Colon (tissue), 2 donors: ENCODE measurements around the gene MAN1C1.
"Not testable (repeated sequence)": the region's sequence is repeated elsewhere in the genome, so short reads cannot be mapped to it uniquely, and the experiment has no call there.

Experiments
- FAIRE-seq: peaks from 2 replicates; lab custom pipeline; 2012; peaks lifted over from hg19 to GRCh38; lab: Jason Lieb, UNC
- donor health status: control.
- donor health status: control.

Gene MAN1C1

DNA sequence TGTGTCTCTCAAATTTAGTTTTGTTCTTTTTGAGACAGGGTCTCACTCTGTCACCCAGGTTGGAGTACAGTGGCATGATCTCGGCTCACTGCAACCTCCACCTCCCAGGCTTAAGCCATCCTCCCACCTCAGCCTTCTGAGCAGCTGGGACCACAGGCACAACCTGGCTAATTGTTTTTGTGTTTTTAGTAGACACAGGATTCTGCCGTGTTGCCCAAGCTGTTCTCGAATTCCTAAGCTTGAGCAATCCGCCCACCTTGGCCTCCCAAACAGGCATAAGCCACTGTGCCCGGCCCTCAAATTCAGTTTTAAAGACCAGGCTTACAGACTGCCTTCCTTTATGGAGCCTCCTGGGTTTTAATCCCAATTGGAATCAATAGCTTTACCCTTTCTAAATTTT lies 99.7 kb downstream of the MAN1C1 start:
- no peak for FAIRE-seq

DNA sequence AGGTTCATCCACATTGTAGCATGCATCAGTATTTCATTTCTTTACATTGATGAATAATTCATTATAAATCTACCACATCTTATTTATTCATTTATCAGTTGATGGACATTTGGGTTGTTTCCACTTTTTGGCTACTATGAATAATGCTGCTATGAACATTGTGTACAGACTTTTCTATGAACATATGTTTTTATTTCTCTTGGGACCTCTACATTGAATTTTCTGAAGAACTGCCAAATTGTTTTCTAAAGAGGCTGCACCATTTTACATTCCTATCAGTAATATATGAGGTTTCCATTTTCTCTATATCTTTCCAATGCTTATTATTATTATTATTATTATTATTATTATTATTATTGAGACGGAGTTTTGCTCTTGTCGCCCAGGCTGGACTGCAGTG lies 102.1 kb downstream of the MAN1C1 start:
- no peak for FAIRE-seq

DNA sequence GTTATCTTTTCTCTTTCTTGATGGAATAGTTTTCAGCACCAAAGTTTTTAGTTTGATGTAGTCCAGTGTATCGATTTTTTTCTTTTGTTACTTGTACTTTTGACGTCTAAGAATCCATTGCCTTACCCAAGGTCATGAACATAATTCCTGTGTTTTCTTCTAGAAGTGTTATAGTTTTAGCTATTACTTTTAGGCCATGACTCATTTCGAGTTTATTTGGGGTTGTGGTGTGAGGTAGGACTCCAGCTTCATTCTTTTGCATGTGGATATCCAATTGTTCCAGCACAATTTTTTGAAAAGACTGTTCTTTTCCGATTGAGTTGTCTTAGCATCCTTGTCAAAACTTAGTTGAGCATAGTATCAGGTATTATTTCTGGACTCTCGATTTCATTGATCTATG lies 104.0 kb downstream of the MAN1C1 start:
- FAIRE-seq, result no peak

DNA sequence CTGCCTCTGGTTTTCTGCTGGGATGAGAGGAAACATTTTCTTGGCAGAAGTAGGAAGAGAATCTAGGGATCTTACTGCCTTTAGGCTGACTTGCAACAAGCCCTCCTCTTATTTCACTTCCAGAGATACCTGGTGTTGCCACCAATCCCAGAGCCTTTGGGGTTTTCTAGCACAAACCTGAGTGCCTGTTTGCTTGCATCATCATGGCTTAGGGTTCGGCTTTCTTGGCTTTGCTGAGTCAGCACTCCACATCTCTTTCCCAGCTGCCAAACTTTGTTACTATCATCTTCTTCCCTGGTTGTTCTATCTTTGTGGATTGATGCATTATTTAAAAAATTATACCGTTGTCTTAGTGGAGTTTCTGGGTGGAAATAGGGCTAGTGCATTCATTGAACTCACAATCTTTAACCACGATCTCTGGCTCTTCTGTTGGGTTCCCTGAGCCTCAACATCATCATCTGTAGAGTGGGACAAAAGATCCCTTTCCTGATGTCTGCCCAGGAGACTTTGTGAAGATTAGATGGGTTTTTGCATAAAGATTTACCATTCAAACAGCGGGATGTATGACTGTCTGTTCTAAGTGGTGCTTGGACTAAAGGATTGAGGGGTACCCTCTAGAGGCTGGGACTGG lies 106.8 kb downstream of the MAN1C1 start:
- FAIRE-seq, result no peak

DNA sequence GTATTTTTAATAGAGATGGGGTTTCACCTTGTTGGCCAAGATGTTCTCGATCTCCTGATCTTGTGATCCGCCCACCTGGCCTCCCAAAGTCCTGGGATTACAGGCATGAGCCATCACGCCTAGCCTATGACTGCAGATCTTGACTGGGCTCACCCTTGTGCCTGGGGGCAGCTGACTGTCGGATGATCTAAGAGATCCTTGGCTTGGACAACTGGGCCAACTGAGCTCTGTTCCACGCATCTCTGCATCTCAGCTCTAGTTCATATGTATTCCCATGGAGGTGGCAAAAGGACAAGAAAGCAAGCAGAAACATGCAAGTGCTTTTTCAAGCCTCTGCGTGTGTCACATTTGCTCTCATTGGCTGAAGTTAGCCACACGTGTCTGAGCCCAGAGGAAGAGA lies 107.6 kb downstream of the MAN1C1 start:
- FAIRE-seq, result no peak

DNA sequence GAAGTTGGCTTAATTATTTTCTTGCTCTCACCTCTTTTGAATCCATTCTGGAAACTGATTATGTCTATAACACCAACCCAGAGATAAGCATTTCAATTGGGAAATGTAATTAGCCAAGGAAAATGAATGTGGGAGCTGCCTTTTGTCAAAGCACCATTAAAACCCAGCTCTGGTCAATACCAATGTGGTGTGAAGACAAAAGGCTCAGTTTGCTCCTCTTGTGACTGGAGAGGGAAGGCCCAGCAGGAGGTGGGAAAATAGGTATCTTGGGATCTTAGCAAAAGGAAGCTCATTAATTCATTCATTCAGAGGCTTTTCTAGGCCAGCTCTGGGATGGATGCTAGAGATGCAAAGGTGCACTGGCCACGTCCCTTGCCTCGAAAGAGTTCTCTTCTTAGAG lies 108.4 kb downstream of the MAN1C1 start:
- FAIRE-seq, result no peak

DNA sequence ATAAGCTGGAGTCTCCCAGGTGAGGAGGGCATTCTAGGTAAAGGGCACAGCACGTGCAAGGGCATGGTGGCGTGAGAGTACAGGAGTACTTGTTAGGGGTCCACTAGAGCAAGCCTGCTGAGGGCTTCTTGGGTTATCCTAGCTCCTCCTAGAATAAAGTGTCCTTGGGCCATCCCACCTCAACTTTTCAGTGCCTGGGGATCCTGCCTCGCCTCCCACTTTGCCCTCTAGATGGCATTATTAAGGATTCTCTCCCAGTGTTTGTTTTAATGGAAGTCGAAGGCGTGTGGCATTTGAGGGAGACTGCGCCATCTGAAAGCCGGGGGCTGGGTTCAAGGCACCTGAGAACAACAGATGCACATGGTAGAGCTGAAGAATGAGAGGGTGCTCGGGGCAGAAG lies 108.9 kb downstream of the MAN1C1 start:
- FAIRE-seq, result no peak

DNA sequence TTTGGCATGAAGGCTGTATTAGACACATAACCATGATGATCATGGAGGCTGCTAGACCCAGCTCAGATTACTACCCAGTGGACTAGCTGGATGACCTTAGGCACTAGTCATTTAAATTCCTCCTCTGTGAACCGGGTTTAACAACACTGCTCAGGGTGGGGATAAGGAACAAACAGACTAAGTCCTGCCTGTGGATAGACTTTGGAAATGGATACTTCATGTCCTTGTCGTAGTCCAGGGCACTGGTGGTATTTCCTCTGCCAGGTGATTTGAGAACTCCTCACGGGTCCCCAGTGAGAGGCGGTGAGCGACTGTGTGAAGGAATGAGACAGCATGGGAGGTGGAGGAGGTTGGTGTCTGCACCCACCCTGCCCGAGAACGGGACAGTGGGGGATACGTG lies 110.5 kb downstream of the MAN1C1 start:
- no peak for FAIRE-seq

DNA sequence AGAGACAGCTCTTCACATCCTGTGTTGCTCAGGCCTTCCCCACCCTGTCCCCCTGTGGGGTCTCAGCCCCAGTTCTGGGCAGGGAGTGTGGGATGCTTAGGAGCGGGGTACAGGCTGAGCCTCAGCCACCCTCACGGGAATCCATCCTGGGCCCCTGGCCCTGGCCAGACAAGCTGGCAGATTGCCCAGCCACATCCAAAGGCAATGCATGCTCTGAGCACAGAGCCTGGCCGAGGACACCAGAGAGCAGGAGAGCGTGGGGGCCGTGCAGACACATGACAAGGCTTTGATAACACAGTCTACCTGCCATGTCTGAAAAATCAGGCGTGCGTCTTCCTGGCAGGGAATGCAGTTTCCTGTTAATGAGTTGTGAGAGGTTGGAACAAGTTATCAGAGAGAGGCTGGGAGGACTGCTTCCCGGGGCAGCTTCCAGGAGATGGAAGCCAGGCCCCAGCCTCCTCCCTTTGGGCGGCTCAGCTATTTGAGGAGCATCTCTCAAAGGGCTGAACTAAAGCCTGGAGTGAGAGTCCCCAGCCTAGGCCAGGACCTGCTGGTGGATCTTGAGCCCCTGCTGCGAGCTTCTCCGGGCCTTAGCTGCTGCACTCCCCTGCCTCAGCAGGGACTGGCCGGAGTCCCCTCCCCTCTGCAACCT lies 111.2 kb downstream of the MAN1C1 start:
- no peak for FAIRE-seq

DNA sequence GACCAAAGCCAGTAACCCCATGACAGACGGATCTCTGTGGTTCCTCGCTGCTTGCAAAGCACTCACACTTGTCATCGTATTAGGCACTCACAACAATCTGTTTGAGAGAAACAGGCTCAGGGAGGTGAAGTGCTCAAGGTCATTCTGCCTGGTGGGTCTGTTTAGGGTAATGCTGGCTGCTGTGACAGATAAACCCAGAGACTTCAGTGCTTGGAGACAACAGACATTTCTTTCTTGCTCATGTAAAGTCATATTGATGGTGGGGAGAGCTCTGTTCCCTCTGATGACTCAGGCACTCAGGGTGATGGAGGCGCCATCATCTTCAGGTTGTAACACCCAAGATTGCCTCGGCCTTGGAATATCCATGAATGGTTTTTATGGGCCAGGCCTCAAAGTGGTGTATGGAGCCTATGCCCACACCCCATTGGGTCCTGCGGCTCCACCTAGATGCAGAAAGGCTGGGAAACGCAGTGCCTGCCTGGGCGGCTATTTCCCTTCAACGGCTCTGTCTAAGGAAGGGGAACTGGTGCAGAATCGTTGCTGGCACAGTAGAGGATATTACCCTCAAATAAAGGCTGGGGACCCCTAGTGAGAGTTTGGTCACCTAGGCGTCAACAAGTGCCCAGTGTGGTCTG lies 111.8 kb downstream of the MAN1C1 start:
- FAIRE-seq, result no peak

DNA sequence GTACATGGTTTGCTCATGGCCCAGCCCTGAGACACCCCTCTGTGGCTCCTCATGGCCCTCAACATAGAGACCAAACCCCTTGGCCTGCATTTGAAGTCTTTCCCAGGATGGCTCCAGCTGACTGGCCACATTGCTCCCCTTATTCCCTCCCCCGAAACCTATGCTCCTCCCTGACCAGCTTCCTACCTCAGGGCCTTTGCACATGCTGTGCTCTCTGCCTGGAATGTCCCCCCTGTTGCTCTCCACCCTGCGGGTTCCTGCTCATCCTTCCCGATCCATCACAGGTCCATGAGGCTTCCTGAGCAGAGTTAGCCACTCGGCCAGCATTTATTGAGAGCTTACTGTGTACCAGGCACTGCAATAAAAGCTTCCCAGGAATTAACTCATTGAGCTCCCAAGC lies 112.5 kb downstream of the MAN1C1 start:
- no peak for FAIRE-seq

DNA sequence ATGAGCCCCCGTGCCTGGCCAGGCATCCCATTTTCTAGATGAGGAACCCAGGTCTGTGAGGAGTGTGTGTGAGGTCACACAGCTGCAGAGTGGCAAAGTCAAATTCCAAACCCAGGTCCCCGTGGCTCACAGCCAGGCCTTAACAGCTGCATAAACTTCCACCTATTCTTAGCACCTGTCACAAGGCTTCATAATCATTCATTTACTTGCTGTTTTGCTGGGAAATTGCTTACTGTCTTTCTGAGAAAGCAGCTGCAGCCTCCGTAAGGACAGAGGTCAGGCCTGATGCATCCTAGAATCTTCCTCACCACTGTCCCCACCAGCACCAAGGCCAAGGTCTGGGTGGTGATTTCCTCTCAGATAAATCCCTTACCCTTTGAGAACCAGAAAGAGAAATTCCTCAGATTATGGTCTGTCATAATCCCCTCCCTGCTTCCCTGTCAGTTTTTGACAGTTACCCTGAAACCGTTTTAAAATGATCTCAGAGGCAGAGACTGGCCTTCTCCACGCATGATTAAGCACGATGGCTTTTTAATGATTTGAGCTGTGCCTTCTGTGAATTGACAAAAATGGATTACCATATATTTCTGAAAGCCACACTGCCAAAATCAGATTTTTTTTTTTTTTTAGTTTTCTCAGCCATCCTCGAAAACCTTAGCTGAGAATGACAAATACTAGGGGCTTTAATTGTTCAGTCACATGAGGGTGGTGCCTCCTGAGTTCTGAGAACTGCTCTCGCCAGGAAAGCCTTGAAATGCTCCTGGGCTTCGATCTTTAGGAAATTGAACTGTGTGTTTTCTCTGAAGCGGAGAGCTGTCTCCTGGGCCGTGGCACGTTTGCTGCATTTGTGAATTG lies 113.4 kb downstream of the MAN1C1 start:
- no peak for FAIRE-seq

DNA sequence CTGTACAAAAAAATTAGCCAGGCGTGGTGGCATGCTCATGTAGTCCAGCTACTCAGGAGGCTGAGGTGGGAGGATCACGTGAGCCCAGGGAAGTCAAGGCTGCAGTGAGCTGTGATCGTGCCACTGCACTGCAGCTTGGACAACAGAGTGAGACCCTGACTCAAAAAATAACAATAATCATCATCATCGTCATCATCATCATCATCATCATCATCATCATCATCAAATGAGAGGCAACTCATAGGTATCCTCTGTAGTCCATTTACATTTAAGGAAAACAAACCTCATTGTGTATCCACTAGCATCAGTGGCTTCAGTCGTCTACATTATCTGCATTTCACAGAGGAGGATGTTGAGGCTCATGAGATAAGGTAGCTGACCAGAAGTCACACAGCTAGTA lies 114.6 kb downstream of the MAN1C1 start:
- FAIRE-seq, result no peak

DNA sequence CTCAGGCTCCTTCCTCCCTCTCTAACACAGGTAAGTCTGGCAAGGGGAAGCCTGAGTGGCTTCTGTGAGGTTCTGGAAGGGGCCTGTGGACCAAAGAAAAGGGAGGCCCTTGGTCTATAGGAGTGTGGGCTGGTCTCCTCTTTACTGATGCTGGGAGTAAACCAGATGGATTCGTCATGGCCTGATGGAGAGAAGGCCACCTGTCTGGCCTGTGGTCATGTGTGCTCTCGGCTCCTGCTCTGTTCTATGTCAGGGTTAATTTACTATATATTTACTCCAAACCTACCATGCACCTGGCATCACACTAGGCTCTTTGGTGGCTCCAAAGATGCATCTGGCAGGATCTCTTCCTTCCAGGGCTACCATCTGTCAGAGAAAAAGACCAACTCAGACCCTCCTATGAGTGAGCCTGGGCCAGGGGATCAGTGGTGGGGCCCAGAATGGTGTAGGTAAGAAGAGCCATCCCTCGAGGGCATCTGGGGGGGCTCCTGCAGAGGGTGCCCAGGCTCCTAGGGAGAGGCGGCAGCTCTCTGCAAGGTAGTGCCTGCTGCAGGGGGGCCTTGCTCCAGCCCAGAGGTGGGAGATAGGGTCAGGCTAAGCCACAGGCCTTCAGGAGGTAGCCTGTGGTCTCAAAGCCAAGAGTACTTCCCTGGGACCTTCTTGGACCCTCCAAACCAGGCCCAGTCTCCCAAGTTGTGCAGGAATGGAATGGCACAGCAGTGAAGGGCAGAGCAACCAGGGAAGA lies 115.2 kb downstream of the MAN1C1 start:
- FAIRE-seq, result no peak

DNA sequence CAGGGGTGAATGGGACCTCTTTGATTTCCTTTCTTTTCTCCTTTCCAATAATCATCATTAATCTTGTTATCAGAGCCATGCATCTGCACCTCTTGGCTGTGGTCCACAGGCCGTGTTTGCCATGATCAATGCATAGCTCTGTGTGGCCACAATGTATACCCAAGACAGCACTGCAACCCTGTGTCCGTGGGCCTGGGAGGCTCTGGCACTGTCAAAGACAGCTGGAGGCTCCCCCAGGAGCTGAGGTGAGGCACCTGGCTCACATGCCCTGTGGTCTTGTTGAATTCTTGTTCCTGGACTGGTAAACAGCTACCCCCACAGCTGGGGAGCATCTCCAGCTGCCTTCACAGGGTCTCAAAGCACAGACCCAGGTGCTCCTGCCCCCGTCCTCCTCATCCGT lies 116.2 kb downstream of the MAN1C1 start:
- FAIRE-seq, result no peak

DNA sequence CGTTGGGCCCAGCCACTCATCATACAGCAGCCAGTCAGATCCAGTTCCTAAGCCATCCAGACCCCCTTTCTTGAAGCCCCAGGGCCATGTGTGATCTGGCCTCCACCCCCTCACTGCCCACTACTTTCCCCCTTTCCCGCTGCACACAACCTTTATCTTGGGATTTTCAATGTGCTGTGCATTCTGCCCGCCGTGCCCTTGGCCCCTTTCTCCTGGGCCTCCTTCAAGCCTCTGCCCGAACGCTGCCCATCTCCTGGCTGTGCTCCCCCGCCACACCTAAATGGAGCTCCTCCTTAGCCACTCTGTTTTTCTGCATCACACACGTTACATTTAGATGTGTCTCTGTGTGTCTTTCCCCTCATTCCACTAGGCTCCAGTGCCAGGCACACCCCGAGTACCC lies 116.7 kb downstream of the MAN1C1 start:
- no peak for FAIRE-seq

DNA sequence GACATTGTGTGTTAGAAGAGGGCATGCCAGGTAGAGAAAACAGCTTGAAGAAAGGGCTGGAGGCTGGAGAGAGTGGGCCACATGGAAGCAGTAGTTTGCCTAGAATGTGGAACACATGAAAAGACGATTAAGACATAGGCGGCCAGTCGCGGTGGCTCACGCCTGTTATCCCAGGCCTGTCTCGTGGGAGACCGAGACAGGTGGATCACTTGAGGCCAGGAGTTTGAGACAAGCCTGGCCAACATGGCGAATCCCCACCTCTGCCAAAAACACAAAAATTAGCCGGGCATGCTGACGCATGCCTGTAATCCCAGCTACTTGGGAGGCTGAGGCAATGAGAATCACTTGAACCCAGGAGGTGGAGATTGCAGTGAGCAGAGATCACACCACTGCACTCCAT lies 118.4 kb downstream of the MAN1C1 start:
- FAIRE-seq, result not testable (repeated sequence)

DNA sequence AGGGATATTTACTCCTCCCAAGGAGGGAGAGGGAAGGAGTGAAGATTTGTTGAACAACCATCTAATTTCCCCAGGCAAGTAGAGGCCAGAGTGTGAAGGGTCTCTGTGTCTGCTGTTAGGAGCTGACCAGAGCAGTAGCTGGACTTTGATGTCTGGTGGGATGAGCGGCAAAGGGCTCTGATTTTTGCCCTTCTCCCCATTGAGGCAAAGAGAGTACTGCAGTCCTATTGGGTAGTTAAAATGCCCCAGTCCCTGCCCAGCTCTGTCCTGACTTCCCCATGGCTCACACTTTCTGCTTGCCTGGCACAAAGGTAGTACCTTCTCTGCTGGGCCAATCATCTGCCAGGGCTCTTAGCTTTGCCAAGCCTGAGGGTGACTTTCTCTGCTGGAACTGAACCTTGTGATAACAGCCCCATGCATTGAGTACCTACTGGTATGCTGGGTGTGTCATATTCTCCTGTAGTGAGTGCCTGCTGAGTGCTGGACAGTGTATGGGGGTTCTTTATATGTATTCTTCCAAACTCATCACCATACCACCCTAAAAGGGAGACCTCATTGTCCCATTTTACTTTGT lies 119.5 kb downstream of the MAN1C1 start:
- FAIRE-seq, result no peak

DNA sequence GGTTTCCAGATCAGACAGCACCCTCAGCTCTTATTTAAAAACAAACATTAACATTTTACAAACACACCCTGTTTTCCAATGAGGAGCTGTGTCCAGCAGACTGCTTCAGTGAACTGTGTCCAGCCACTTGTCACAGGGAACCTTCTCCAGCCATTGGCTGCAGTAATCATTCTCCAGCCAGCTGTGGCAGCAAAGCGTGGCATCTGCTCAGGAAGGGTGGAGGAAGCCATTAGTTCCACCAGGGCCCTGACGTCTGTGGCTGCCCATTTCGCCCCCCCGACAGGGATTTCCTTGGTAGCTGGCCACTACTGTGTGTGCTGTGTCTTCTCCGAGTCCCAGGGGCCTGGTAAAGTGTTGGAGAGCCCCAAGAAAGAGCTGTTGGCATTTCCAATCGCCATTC lies 120.5 kb downstream of the MAN1C1 start:
- FAIRE-seq, result no peak

DNA sequence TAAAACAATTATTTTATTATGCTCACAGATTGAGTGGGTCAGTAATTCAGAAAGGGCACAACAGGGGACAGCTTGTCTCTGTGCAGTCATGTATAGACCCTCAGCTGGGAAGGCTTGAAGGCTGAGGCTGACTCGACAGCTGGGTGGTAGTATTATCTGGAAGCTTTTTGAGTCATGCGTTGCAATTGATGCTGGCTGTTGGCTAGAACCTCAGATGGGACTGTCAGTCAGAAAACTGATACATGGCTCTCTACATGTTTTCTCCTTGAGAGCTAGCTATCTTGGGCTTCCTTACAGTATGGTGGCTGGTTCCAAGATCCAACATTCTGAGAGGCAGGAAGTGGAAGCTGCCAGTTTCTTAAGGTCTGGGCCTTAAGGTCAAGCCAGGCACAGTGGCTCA lies 121.9 kb downstream of the MAN1C1 start:
- FAIRE-seq, result no peak

DNA sequence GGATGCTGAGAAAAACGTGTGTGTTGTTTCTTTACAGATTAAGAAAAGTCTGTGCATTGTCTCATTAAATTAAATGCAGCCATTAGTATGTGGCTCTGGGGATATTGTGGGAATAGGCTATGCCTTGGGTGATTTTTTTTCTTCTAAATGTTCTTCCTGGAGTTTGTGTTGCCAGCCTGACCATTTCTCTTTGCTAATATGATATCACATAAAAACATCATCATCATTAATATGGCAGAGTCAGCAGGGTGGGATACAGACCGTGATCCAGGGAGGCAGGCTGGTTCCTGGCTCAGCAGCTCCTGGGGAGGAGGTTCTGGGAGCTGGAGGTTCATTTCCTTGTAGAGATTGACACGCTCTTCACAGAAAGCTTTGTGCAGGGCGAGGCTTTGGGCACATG lies 122.8 kb downstream of the MAN1C1 start:
- FAIRE-seq, result no peak

DNA sequence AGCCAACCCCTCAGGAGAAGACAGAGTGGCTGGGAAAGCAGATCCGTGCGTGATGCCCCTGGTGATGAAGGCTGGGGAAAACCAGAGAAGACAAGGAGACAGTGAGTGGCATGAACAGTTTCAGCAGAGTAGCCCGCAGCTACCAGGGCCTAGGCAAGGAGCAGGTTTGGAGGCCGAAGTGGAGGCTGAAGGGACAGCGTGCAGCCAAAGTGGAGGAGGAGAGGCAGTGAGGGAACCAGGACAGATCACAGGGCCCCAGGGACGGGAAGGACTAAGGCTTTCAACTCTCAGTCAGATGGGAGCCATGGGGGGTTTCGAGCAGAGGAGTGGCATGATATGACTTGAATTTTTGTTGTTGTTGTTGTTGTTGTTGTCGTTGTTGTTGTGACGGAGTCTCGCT lies 123.5 kb downstream of the MAN1C1 start:
- FAIRE-seq, result no peak
